HT1080 (cell line): Measurements from ENCODE around the gene COASY. TPM values are rescaled to one million over a fixed set of nuclear protein-coding genes. Genes with fewer than 3 reads are reported as not detected.

Experiments used
- DNase-seq: peaks from one replicate; pipeline ENCODE4 v3.0.0-alpha.2; 2015; ENCODE audit warnings: low read depth
- polyA plus RNA-seq, 2 experiments: library from polyadenylated mRNA; depleted of rRNA; stranded (reverse); fragments of >200 nt; gene quantifications; 2 replicates each; pipeline ENCODE4 v1.2.3, GENCODE V29; 2015
- total RNA-seq: library from RNA; depleted of rRNA; stranded (reverse); fragments of >200 nt; shearing (Covaris generic); gene quantifications from 2 replicates; pipeline ENCODE4 v1.2.3, GENCODE V29; 2014; rRNA removed

The COASY gene
- 51.7 and 56.2 TPM in 2 replicates for total RNA-seq
- 91.6 and 97.5 TPM in 2 replicates for polyA plus RNA-seq (2015; cell fraction: cytosol; rRNA removed)
- polyA plus RNA-seq (2015; cell fraction: nucleus; rRNA removed): 146 and 172 TPM in 2 replicates

GRCh38 chr17:42561897-42562387, at the start of gene COASY:
TSS of gene COASY (plus strand) at chr17:42562148. CDS start at chr17:42562623, 475 bp downstream.
- peak; percentile 93 for DNase-seq

GRCh38 chr17:42512246-42512645, 49.7 kb upstream of the COASY start:
- DNase-seq: no peak

- DNase-seq: no peak
These were observed 49.2 kb upstream of the COASY start for GRCh38 chr17:42512733-42513251.

GRCh38 chr17:42513686-42514085, 48.3 kb upstream of the COASY start:
- no peak for DNase-seq

GRCh38 chr17:42514279-42514678, 47.7 kb upstream of the COASY start:
- no peak for DNase-seq

- no peak for DNase-seq
These were observed 47.1 kb upstream of the COASY start for GRCh38 chr17:42514867-42515266.

- peak; percentile 89 for DNase-seq
These were observed 44.4 kb upstream of the COASY start for GRCh38 chr17:42517516-42517915.

- DNase-seq: peak; percentile 97
These were observed 43.7 kb upstream of the COASY start for GRCh38 chr17:42518046-42518754.

GRCh38 chr17:42518755-42519545, 43.0 kb upstream of the COASY start:
- DNase-seq: peak; percentile 65

- DNase-seq: peak; percentile 98
These were observed 42.1 kb upstream of the COASY start for GRCh38 chr17:42519546-42520491.

GRCh38 chr17:42520540-42520951, 41.4 kb upstream of the COASY start:
- no peak for DNase-seq

- peak; percentile 39 for DNase-seq
These were observed 40.9 kb upstream of the COASY start for GRCh38 chr17:42521036-42521435.

- no peak for DNase-seq
These were observed 40.2 kb upstream of the COASY start for GRCh38 chr17:42521666-42522262.

- no peak for DNase-seq
These were observed 39.6 kb upstream of the COASY start for GRCh38 chr17:42522263-42522790.

GRCh38 chr17:42522798-42523278, 39.1 kb upstream of the COASY start:
- DNase-seq: no peak

GRCh38 chr17:42525221-42525620, 36.7 kb upstream of the COASY start:
- DNase-seq: peak; percentile 39

GRCh38 chr17:42526031-42526444, 35.9 kb upstream of the COASY start:
- DNase-seq: peak; percentile 62

GRCh38 chr17:42527932-42528331, 34.0 kb upstream of the COASY start:
- DNase-seq: no peak

GRCh38 chr17:42529061-42529460, 32.9 kb upstream of the COASY start:
- DNase-seq: no peak

GRCh38 chr17:42530952-42531454, 30.9 kb upstream of the COASY start:
- DNase-seq: no peak
